ENCODE measurements around the gene CITED4.

DNA sequence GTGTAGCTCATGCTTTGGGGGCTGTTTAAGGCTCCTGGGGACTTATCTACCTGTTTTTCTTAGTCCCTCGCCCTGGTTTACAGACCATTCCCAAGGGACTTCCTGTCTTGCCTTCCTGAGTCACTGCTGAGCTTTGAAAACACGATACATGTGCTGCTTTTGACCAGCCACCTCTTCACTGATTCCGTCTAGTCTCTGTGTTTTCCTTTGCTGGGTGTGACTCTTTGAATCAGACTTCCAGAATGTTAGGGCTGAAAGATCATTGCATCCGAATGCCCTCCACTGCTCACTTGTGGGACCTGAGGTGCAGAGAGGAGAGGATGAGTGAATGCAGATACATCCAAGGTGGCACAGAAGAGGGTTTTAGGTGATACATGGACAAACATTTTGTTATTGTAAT, 35.4 kb upstream of the CITED4 start:
- TF ChIP-seq, protein P1, sequence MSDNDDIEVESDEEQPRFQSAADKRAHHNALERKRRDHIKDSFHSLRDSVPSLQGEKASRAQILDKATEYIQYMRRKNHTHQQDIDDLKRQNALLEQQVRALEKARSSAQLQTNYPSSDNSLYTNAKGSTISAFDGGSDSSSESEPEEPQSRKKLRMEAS (IDR thresholded peaks at IDR 0.05; ENCODE audit: low read depth) = no peak
- TF ChIP-seq, protein P2, sequence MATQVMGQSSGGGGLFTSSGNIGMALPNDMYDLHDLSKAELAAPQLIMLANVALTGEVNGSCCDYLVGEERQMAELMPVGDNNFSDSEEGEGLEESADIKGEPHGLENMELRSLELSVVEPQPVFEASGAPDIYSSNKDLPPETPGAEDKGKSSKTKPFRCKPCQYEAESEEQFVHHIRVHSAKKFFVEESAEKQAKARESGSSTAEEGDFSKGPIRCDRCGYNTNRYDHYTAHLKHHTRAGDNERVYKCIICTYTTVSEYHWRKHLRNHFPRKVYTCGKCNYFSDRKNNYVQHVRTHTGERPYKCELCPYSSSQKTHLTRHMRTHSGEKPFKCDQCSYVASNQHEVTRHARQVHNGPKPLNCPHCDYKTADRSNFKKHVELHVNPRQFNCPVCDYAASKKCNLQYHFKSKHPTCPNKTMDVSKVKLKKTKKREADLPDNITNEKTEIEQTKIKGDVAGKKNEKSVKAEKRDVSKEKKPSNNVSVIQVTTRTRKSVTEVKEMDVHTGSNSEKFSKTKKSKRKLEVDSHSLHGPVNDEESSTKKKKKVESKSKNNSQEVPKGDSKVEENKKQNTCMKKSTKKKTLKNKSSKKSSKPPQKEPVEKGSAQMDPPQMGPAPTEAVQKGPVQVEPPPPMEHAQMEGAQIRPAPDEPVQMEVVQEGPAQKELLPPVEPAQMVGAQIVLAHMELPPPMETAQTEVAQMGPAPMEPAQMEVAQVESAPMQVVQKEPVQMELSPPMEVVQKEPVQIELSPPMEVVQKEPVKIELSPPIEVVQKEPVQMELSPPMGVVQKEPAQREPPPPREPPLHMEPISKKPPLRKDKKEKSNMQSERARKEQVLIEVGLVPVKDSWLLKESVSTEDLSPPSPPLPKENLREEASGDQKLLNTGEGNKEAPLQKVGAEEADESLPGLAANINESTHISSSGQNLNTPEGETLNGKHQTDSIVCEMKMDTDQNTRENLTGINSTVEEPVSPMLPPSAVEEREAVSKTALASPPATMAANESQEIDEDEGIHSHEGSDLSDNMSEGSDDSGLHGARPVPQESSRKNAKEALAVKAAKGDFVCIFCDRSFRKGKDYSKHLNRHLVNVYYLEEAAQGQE (IDR thresholded peaks at IDR 0.05; ENCODE audit: low read depth, low read length) = no peak
- TF ChIP-seq, protein P3, sequence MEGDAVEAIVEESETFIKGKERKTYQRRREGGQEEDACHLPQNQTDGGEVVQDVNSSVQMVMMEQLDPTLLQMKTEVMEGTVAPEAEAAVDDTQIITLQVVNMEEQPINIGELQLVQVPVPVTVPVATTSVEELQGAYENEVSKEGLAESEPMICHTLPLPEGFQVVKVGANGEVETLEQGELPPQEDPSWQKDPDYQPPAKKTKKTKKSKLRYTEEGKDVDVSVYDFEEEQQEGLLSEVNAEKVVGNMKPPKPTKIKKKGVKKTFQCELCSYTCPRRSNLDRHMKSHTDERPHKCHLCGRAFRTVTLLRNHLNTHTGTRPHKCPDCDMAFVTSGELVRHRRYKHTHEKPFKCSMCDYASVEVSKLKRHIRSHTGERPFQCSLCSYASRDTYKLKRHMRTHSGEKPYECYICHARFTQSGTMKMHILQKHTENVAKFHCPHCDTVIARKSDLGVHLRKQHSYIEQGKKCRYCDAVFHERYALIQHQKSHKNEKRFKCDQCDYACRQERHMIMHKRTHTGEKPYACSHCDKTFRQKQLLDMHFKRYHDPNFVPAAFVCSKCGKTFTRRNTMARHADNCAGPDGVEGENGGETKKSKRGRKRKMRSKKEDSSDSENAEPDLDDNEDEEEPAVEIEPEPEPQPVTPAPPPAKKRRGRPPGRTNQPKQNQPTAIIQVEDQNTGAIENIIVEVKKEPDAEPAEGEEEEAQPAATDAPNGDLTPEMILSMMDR (IDR thresholded peaks at IDR 0.05) = no peak
- TF ChIP-seq EP300 (IDR thresholded peaks at IDR 0.05; ENCODE audit: borderline replicate concordance in 1 of 2, low read depth in 1 of 2, low read length in 1 of 2) = no peak
